GM12878 (cell line): ENCODE measurements around the gene SLC12A6.
A peak's percentile ranks its signal among the peaks of the same experiment; 100 is the strongest.

Experiments
- ATF3 ChIP-seq: IDR thresholded peaks from 2 replicates; pipeline ENCODE4 v1.6.1; 2011; ENCODE audit warnings: low read depth, mild to moderate bottlenecking, low read length, moderate library complexity, borderline replicate concordance; ENCODE audit errors: extremely low read depth
- CHD1 ChIP-seq: IDR thresholded peaks from 2 replicates; pipeline ENCODE4 v1.6.1; 2012; ENCODE audit warnings: low read depth, low read length, improper control_type of control experiment
- CREB1 ChIP-seq: IDR thresholded peaks from 2 replicates; pipeline ENCODE4 v1.6.1; 2012; ENCODE audit warnings: low read depth, mild to moderate bottlenecking, inconsistent platforms
- CREM ChIP-seq: IDR thresholded peaks from 2 replicates; pipeline ENCODE4 v1.6.1; 2014; ENCODE audit warnings: antibody characterized with exemption, low read depth
- CTCF ChIP-seq, 3 experiments: IDR thresholded peaks in 2 of 3; conservative IDR thresholded peaks in 1 of 3; 2 replicates each; pipeline ENCODE4 v1.5.1; 2011; ENCODE audit warnings: low read depth in 3 of 3, low read length in 3 of 3, mild to moderate bottlenecking in 3 of 3, control low read depth in 2 of 3, moderate library complexity in 2 of 3, inconsistent platforms in 1 of 3, mixed read lengths in 1 of 3; ENCODE audit not compliant: control insufficient read depth in 2 of 3, insufficient read depth in 1 of 3; ENCODE audit errors: extremely low read depth in 1 of 3
- EZH2 ChIP-seq: IDR thresholded peaks from 2 replicates; pipeline ENCODE4 v1.6.1; 2012; ENCODE audit warnings: low read depth, mild to moderate bottlenecking, control low read depth, inconsistent platforms, low read length, borderline replicate concordance; ENCODE audit not compliant: control insufficient read depth
- NRF1 ChIP-seq: conservative IDR thresholded peaks from 2 replicates; pipeline ENCODE4 v1.6.1; 2011; ENCODE audit warnings: mild to moderate bottlenecking, low read depth, low read length, improper control_type of control experiment
- PML ChIP-seq: IDR thresholded peaks from 2 replicates; pipeline ENCODE4 v1.6.1; 2012; ENCODE audit warnings: low read length, inconsistent platforms
- POLR2AphosphoS2 ChIP-seq: IDR thresholded peaks from 2 replicates; pipeline ENCODE4 v1.6.1; 2011; ENCODE audit warnings: low read depth, mild to moderate bottlenecking, low read length, improper control_type of control experiment, moderate library complexity
- SUZ12 ChIP-seq: fragments of 200-600 bp; sonication (generic); IDR thresholded peaks from one replicate; pipeline ENCODE4 v1.6.1; 2018; ENCODE audit warnings: antibody characterized with exemption, mild to moderate bottlenecking; ENCODE audit not compliant: unreplicated experiment
- TF ChIP-seq, protein P1 (sequence below): IDR thresholded peaks from 2 replicates; pipeline ENCODE4 v1.6.1; 2012; ENCODE audit warnings: low read depth, low read length, improper control_type of control experiment

DNA sequence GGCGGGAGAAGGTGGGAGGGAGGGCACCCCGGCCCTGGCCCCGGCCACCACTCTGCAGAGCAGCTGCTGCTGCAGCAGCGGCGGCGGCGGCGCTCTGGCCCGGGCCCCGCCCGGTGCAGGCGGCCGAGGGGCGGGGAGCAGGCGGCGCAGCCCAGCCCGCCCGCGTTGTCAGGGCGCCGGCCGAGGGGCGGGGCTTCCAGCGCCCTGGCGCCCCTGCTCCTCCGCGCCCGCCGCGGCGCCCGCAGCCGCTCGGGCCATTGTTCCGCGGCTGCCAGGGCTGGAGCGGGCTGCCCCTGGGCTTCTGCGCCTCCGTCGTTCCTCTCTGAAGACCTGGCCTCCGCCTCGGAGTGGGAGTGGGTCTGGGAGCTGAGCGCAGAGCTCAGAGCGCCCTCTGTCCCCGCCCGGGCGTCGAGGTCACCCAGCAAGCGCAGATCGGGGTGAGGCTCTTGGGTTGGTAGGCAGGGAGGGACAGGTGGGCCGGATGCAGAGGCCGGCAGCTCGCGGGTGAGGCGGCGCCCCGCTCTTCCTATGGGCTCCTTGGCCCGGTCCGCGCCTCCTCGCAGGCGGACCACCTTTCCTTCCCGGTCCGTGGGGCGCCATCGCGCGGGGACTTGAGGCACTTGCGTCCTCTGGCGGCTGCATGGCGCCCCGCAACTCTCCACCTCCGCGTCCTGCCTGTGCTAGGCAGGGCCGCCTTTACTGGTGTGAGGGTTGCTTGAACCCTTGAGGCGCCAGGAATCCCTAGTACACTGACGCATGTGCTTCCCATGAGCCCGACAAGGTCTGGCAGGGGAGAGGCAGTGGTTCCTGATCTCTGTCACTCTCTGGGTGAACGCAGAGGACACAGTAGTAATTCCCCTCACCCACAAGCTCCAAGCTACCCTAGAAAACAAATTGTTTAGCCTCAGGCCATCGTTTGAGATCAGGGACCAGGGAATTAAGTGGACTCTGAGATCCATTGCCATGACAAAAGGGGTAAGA, 29.8 kb upstream of the SLC12A6 start, which contains the start of gene LPCAT4:
- no peak for TF ChIP-seq EZH2
- TF ChIP-seq, protein P1, sequence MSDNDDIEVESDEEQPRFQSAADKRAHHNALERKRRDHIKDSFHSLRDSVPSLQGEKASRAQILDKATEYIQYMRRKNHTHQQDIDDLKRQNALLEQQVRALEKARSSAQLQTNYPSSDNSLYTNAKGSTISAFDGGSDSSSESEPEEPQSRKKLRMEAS: no peak; the same call in 1 of the 2 replicates
- no peak; the same call in 1 of the 2 replicates for TF ChIP-seq CREB1
- TF ChIP-seq SUZ12: no peak
- TF ChIP-seq CTCF (IDR thresholded peaks at IDR 0.05 in 2 of 3, conservative IDR thresholded peaks at IDR 0.05 in 1 of 3; ENCODE audit: control insufficient read depth in 2 of 3, extremely low read depth in 1 of 3, insufficient read depth in 1 of 3, low read depth in 3 of 3, low read length in 3 of 3): peak; percentile 89 to 96 (median 95); a peak in 5 of 6 replicates
- TF ChIP-seq CREM: no peak; the same call in 1 of the 2 replicates
- TF ChIP-seq CHD1: no peak
- no peak for TF ChIP-seq ATF3
- TF ChIP-seq PML: peak; percentile 73; the same call in 1 of the 2 replicates
- no peak for TF ChIP-seq NRF1
- TF ChIP-seq POLR2AphosphoS2: no peak
